B cell (primary cell): ENCODE data around the gene FEM1C. TPM values are rescaled to one million over a fixed set of nuclear protein-coding genes. Genes with fewer than 3 reads are reported as not detected.

Experiments used
- ATAC-seq: fragments of 200-7000 bp; cut with Tn5 transposase; one replicate; pipeline ENCODE4 v1.10.0; 2021; ENCODE audit warnings: low read depth, mild to moderate bottlenecking, moderate number of reproducible peaks, moderate library complexity
- CTCF ChIA-PET: fragments of 350-600 bp; sonication (Branson Sonifier 250); formaldehyde crosslinking; loops from one replicate; lab custom pipeline; 2021; ENCODE audit warnings: antibody characterized with exemption, inconsistent platforms; lab: Charles Lee
- POLR2A ChIA-PET: fragments of 350-600 bp; sonication (Branson Sonifier 250); formaldehyde crosslinking; loops from one replicate; lab custom pipeline; 2021; ENCODE audit warnings: antibody characterized with exemption; lab: Charles Lee
- DNase-seq: peaks from one replicate; pipeline ENCODE4 v3.0.0; 2013
- H2AFZ ChIP-seq: 2 replicates; pipeline ENCODE4 v1.6.1; 2012; ENCODE audit warnings: mild to moderate bottlenecking, low read depth, low read length; ENCODE audit not compliant: insufficient read depth, poor library complexity, severe bottlenecking
- H3K27ac ChIP-seq, 2 donors: 1 replicate in 1 of 2; 2 replicates in 1 of 2; pipeline ENCODE4 v1.5.1; 2012 to 2013; ENCODE audit warnings: low read length in 2 of 2, mild to moderate bottlenecking in 2 of 2, moderate library complexity in 1 of 2
- H3K27me3 ChIP-seq, 4 experiments: fragments of 200-600 bp in 1 of 4; sonication (generic) in 1 of 4; replicated peaks in 1 of 4; 1 replicate in 2 of 4; 2 replicates in 2 of 4; pipeline versions ENCODE4 v1.6.1 to v1.7.0; 2013 to 2016; ENCODE audit warnings: low read length in 3 of 4, mild to moderate bottlenecking in 2 of 4, mixed read lengths in 1 of 4, moderate library complexity in 1 of 4; ENCODE audit not compliant: insufficient read depth in 4 of 4, control insufficient read depth in 3 of 4; ENCODE audit errors: control extremely low read depth in 1 of 4
- H3K36me3 ChIP-seq, 2 experiments: replicated peaks in 1 of 2; 1 replicate in 1 of 2; 2 replicates in 1 of 2; pipeline versions ENCODE4 v1.6.1 to v1.7.1; 2013; ENCODE audit warnings: low read length in 1 of 2; ENCODE audit not compliant: insufficient read depth in 2 of 2, control insufficient read depth in 1 of 2; ENCODE audit errors: control extremely low read depth in 1 of 2, extremely low read depth in 1 of 2
- H3K4me1 ChIP-seq, 2 donors: fragments of 200-600 bp in 1 of 2; sonication (generic) in 1 of 2; 1 replicate in 1 of 2; 2 replicates in 1 of 2; pipeline versions ENCODE4 v1.5.1 to v1.6.1; 2013 to 2017; ENCODE audit warnings: low read length in 2 of 2; ENCODE audit not compliant: control insufficient read depth in 2 of 2, insufficient read depth in 2 of 2
- H3K4me2 ChIP-seq: replicated peaks from 2 replicates; pipeline ENCODE3; 2012; ENCODE audit warnings: mild to moderate bottlenecking, low read depth, low read length; ENCODE audit not compliant: poor library complexity, severe bottlenecking
- H3K4me3 ChIP-seq, 5 experiments: fragments of 200-600 bp in 1 of 5; sonication (generic) in 1 of 5; 1 replicate in 3 of 5; 2 replicates in 2 of 5; pipeline versions ENCODE4 v1.5.1 to v1.7.0; 2011 to 2016; ENCODE audit warnings: low read length in 4 of 5, mild to moderate bottlenecking in 4 of 5, low read depth in 2 of 5, control low read depth in 1 of 5, moderate library complexity in 1 of 5; ENCODE audit not compliant: insufficient read depth in 1 of 5; ENCODE audit errors: control extremely low read depth in 1 of 5, extremely low read depth in 1 of 5
- H3K79me2 ChIP-seq: fragments of 200-600 bp; sonication (generic); one replicate; pipeline ENCODE4 v1.6.0; 2016; ENCODE audit warnings: low read length; ENCODE audit not compliant: control insufficient read depth, insufficient read depth
- H3K9ac ChIP-seq: fragments of 200-600 bp; sonication (generic); 2 replicates; pipeline ENCODE4 v1.6.1; 2017; ENCODE audit warnings: mild to moderate bottlenecking, low read length, moderate library complexity
- H3K9me3 ChIP-seq, 3 donors: one replicate each; pipeline versions ENCODE4 v1.6.1 to v1.7.1; 2013; ENCODE audit warnings: low read length in 2 of 3; ENCODE audit not compliant: control insufficient read depth in 2 of 3, insufficient read depth in 1 of 3; ENCODE audit errors: control extremely low read depth in 1 of 3
- H4K20me1 ChIP-seq: 2 replicates; pipeline ENCODE4 v1.6.0; 2012; ENCODE audit warnings: mild to moderate bottlenecking, low read length; ENCODE audit not compliant: insufficient read depth, control insufficient read depth, poor library complexity, severe bottlenecking
- H3K27ac Mint-ChIP-seq: one replicate; pipeline ENCODE4 v1.8.0; 2021; ENCODE audit warnings: mixed read lengths
- H3K27me3 Mint-ChIP-seq: one replicate; pipeline ENCODE4 v1.8.0; 2021; ENCODE audit warnings: mixed read lengths
- H3K4me1 Mint-ChIP-seq: one replicate; pipeline ENCODE4 v1.8.0; 2021; ENCODE audit warnings: mixed read lengths
- H3K4me3 Mint-ChIP-seq: one replicate; pipeline ENCODE4 v1.8.0; 2021; ENCODE audit warnings: mixed read lengths
- H3K9me3 Mint-ChIP-seq: one replicate; pipeline ENCODE4 v1.8.0; 2022; ENCODE audit warnings: mixed read lengths; ENCODE audit not compliant: insufficient read depth
- CTCF ChIP-seq: fragments of 200-600 bp; IDR thresholded peaks from one replicate; pipeline ENCODE4 v1.8.0; 2022; ENCODE audit warnings: antibody characterized with exemption, mild to moderate bottlenecking
- EZH2 ChIP-seq: IDR thresholded peaks from 2 replicates; pipeline ENCODE4 v1.6.1; 2012; ENCODE audit warnings: borderline replicate concordance, low read depth, mild to moderate bottlenecking, moderate library complexity, low read length; ENCODE audit not compliant: insufficient read depth, poor library complexity, severe bottlenecking
- WGBS: methylation state at CpG from one replicate; pipeline ENCODE4 v1.1.5; 2013; ENCODE audit warnings: missing lambda C conversion rate; ENCODE audit not compliant: insufficient coverage; 5-methylcytosine and 5-hydroxymethylcytosine counted together
- intact Hi-C: fragments of 100-400 bp; cut with micrococcal nuclease; formaldehyde crosslinking; loops from one replicate; pipeline ENCODE4 v1.10.0; 2022
- polyA plus RNA-seq: library from polyadenylated mRNA; depleted of rRNA; stranded (reverse); fragments of >200 nt; gene quantifications from 2 replicates; pipeline ENCODE4 v1.2.3, GENCODE V29; 2012
- total RNA-seq, 2 donors: library from RNA; stranded (reverse); fragments of 120-200 nt in 1 of 2; gene quantifications; 1 replicate in 1 of 2; 2 replicates in 1 of 2; pipeline versions ENCODE4 v1.2.3 to v1.2.4, GENCODE V29; 2013 to 2022

Gene FEM1C
- total and polyA plus RNA-seq, 2 donors (not counting 1 experiment from before 2014, with no cell fraction given) = 14.9 to 18.7 TPM

- no peak for TF ChIP-seq EZH2
- no peak for TF ChIP-seq CTCF
- H3K4me2 ChIP-seq = peak overlapping the region; percentile 3
- ATAC-seq = no peak
Measured at GRCh38 chr5:115579216-115579615, 34.6 kb upstream of the FEM1C start.

GRCh38 chr5:115578657-115579056 is 34.1 kb upstream of the FEM1C start:
- Mint-ChIP-seq H3K4me1 (peaks cover 35% of the 10 kb centered on the region), H3K27me3 (no peaks in the 10 kb centered on the region), H3K9me3 (peaks cover 2% of the 10 kb centered on the region), H3K27ac (peak overlapping the region; percentile 80), H3K4me3 (peak overlapping the region; percentile 63)
- DNase-seq (peak; percentile 36), ATAC-seq (peak; percentile 40)
- Histone ChIP-seq H3K27ac (no peak overlapping the region), H4K20me1 (no peaks in the 10 kb centered on the region), H3K9me3 (no peaks in the 10 kb centered on the region), H3K27me3 (no peaks in the 10 kb centered on the region), H3K4me1 (peaks cover 19 to 22% of the 10 kb centered on the region in 2 donors), H3K4me3 (peak overlapping the region in 2 of 5 experiments; percentile 32 to 47), H2AFZ (peak overlapping the region; percentile 6), H3K36me3 (no peaks in the 10 kb centered on the region), H3K9ac (no peak overlapping the region), H3K4me2 (peak overlapping the region; percentile 40), H3K79me2 (peaks cover 5% of the 10 kb centered on the region)
- intact Hi-C loops = loop anchor here (2.0 kb wide), 1 partner anchor 20 kb away; no protein-coding TSS in a partner anchor
- TF ChIP-seq CTCF (no peak), EZH2 (no peak)
- WGBS = no CpG with 5 or more reads among the region's 3 CpGs
- ChIA-PET CTCF (interaction anchor here (0.7 to 13.9 kb wide), 4 partner anchors 19 to 270 kb away, joined by 3 to 327 read pairs (median 22); partner anchors contain the start of gene FEM1C), POLR2A (interaction anchor here (0.6 kb wide), 1 partner anchor 307 kb away, joined by 4 read pairs; no protein-coding TSS in a partner anchor)

More at GRCh38 chr5:115579216-115579615, 34.6 kb upstream of the FEM1C start:
- no peaks in the 10 kb centered on the region for H3K36me3 ChIP-seq
- H3K27me3 Mint-ChIP-seq = no peaks in the 10 kb centered on the region
- no peak overlapping the region for H3K27ac ChIP-seq
- H3K9me3 Mint-ChIP-seq = peaks cover 2% of the 10 kb centered on the region
- no peak overlapping the region for H3K4me3 ChIP-seq
- WGBS = no CpG with 5 or more reads among the region's 3 CpGs
- H3K4me1 Mint-ChIP-seq = peaks cover 35% of the 10 kb centered on the region
- peak overlapping the region; percentile 9 for H3K4me3 Mint-ChIP-seq
- intact Hi-C loops = loop anchor here (2.0 kb wide), 1 partner anchor 20 kb away; no protein-coding TSS in a partner anchor
- H3K27ac Mint-ChIP-seq = peak overlapping the region; percentile 28
- H3K27me3 ChIP-seq = no peaks in the 10 kb centered on the region
- H2AFZ ChIP-seq = no peak overlapping the region
- no peaks in the 10 kb centered on the region for H4K20me1 ChIP-seq
- H3K9ac ChIP-seq = no peak overlapping the region
- H3K9me3 ChIP-seq = no peaks in the 10 kb centered on the region
- H3K79me2 ChIP-seq = peaks cover 6% of the 10 kb centered on the region
- ChIA-PET CTCF (interaction anchor here (1.0 to 13.9 kb wide), 2 partner anchors 20 to 271 kb away, joined by 3 to 327 read pairs; no protein-coding TSS in a partner anchor), POLR2A (no interaction called here)
- peaks cover 18 to 22% of the 10 kb centered on the region in 2 donors for H3K4me1 ChIP-seq
- no peak for DNase-seq
